DND-41 (cell line): ENCODE results near the gene LHFPL4.

Source experiments
- EZH2 ChIP-seq: IDR thresholded peaks from 3 replicates; pipeline ENCODE4 v1.6.1; 2012; ENCODE audit warnings: borderline replicate concordance, low read depth, mild to moderate bottlenecking, moderate library complexity, low read length, inconsistent platforms; ENCODE audit not compliant: severe bottlenecking
- TF ChIP-seq, protein P1 (sequence below): IDR thresholded peaks from 2 replicates; pipeline ENCODE4 v1.5.1; 2012; ENCODE audit warnings: borderline replicate concordance, low read length, moderate library complexity, mild to moderate bottlenecking; ENCODE audit not compliant: poor library complexity, severe bottlenecking; ENCODE audit errors: extremely low read depth

DNA sequence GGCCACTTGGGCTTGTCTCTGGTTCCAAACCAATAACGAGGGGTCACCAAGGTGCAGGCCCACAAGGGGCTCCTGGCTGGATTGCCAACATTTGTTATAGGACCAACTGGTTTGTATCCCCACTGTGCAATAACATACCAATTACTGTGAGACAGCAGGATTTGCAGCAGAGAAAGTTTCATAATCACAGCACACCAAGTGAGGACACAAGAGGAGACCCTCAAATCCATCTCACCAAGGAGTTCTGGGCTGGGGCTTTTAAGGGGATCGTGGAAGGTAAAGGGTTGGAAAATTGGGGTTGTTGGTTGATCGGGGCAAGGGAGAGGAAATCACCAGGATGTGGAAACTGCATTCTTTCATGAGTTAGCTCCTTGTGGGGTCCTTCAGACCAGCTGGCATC, 29.7 kb upstream of the LHFPL4 start:
- TF ChIP-seq, protein P1, sequence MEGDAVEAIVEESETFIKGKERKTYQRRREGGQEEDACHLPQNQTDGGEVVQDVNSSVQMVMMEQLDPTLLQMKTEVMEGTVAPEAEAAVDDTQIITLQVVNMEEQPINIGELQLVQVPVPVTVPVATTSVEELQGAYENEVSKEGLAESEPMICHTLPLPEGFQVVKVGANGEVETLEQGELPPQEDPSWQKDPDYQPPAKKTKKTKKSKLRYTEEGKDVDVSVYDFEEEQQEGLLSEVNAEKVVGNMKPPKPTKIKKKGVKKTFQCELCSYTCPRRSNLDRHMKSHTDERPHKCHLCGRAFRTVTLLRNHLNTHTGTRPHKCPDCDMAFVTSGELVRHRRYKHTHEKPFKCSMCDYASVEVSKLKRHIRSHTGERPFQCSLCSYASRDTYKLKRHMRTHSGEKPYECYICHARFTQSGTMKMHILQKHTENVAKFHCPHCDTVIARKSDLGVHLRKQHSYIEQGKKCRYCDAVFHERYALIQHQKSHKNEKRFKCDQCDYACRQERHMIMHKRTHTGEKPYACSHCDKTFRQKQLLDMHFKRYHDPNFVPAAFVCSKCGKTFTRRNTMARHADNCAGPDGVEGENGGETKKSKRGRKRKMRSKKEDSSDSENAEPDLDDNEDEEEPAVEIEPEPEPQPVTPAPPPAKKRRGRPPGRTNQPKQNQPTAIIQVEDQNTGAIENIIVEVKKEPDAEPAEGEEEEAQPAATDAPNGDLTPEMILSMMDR, result no peak
- no peak for TF ChIP-seq EZH2
